ENCODE measurements around the gene SNTB2. TPM values are rescaled to one million over a fixed set of nuclear protein-coding genes. Genes with fewer than 3 reads are reported as not detected.

Gene SNTB2
- total RNA-seq, 4 donors from 2014 or later: 14.2 to 31.4 (median 24.1) TPM

- intact Hi-C loops (cut with DNase I; ENCODE audit: low total_unique reads) (no loop called here), in situ Hi-C loops (cut with MboI; ENCODE audit: low pct_ligation_motif_present in 1 of 4, low pct_unique_long_range_greater_than_20kb in 1 of 4, low sequenced_read_pairs in 3 of 4) (no loop called here)
- 96 to 100% methylated on average over 2 of the region's 2 CpGs for WGBS, 2 donors (ENCODE audit: low coverage in 1 of 2)
- H3K27me3 ChIP-seq: no peaks in the 10 kb centered on the region
- peaks cover 4 to 43% (median 27%) of the 10 kb centered on the region in 4 donors for H3K4me1 ChIP-seq
- no peaks in the 10 kb centered on the region for H3K9me3 ChIP-seq
- no peak for DNase-seq
- H3K36me3 ChIP-seq: no peaks in the 10 kb centered on the region
- H3K4me3 ChIP-seq: no peak overlapping the region
- TF ChIP-seq POLR2A (IDR thresholded peaks at IDR 0.05) (no peak), POLR2AphosphoS5 (IDR thresholded peaks at IDR 0.05) (no peak), CTCF (IDR thresholded peaks at IDR 0.05) (no peak), EP300 (IDR thresholded peaks at IDR 0.05; ENCODE audit: low read depth) (no peak)
- no peak overlapping the region for H3K27ac ChIP-seq
Observed at GRCh38 chr16:69191136-69191535, 4.2 kb downstream of the SNTB2 start.

- H3K27me3 ChIP-seq: no peaks in the 10 kb centered on the region
- H3K4me3 ChIP-seq: no peak overlapping the region
- no peak overlapping the region for H3K27ac ChIP-seq
- TF ChIP-seq EP300 (IDR thresholded peaks at IDR 0.05; ENCODE audit: low read depth): no peak
- no peak for TF ChIP-seq POLR2AphosphoS5 (IDR thresholded peaks at IDR 0.05)
- no peak for TF ChIP-seq POLR2A (IDR thresholded peaks at IDR 0.05)
- DNase-seq: no peak
- no peaks in the 10 kb centered on the region for H3K9me3 ChIP-seq
- H3K36me3 ChIP-seq: no peaks in the 10 kb centered on the region
- H3K4me1 ChIP-seq: peaks cover 4 to 31% (median 13%) of the 10 kb centered on the region in 4 donors
- intact Hi-C loops (cut with DNase I; ENCODE audit: low total_unique reads) (no loop called here), in situ Hi-C loops (cut with MboI; ENCODE audit: low pct_ligation_motif_present in 1 of 4, low pct_unique_long_range_greater_than_20kb in 1 of 4, low sequenced_read_pairs in 3 of 4) (no loop called here)
Observed at GRCh38 chr16:69193855-69194254, 6.9 kb downstream of the SNTB2 start.

- no peak overlapping the region for H3K27ac ChIP-seq
- in situ Hi-C loops (cut with MboI; ENCODE audit: low pct_ligation_motif_present in 1 of 4, low pct_unique_long_range_greater_than_20kb in 1 of 4, low sequenced_read_pairs in 3 of 4) (no loop called here), intact Hi-C loops (cut with DNase I; ENCODE audit: low total_unique reads) (no loop called here)
- TF ChIP-seq POLR2AphosphoS5 (IDR thresholded peaks at IDR 0.05) (no peak), POLR2A (IDR thresholded peaks at IDR 0.05) (no peak), EP300 (IDR thresholded peaks at IDR 0.05; ENCODE audit: low read depth) (no peak), CTCF (IDR thresholded peaks at IDR 0.05) (no peak)
- H3K36me3 ChIP-seq: no peaks in the 10 kb centered on the region
- H3K4me3 ChIP-seq: no peak overlapping the region
- no peak for DNase-seq
- no peaks in the 10 kb centered on the region for H3K27me3 ChIP-seq
- peaks cover 4 to 25% (median 7%) of the 10 kb centered on the region in 4 donors for H3K4me1 ChIP-seq
- H3K9me3 ChIP-seq: no peaks in the 10 kb centered on the region
Observed at GRCh38 chr16:69194488-69194887, 7.5 kb downstream of the SNTB2 start.

- intact Hi-C loops (cut with DNase I; ENCODE audit: low total_unique reads): no loop called here
- TF ChIP-seq POLR2A (IDR thresholded peaks at IDR 0.05) (no peak), EP300 (IDR thresholded peaks at IDR 0.05; ENCODE audit: low read depth) (no peak), POLR2AphosphoS5 (IDR thresholded peaks at IDR 0.05) (no peak), CTCF (IDR thresholded peaks at IDR 0.05) (no peak)
Observed at GRCh38 chr16:69195369-69196029, 8.5 kb downstream of the SNTB2 start.

GRCh38 chr16:69197573-69197972 is 10.6 kb downstream of the SNTB2 start:
- in situ Hi-C loops (cut with MboI; ENCODE audit: low pct_ligation_motif_present in 1 of 4, low pct_unique_long_range_greater_than_20kb in 1 of 4, low sequenced_read_pairs in 3 of 4): no loop called here
- DNase-seq: no peak
- TF ChIP-seq EP300 (IDR thresholded peaks at IDR 0.05; ENCODE audit: low read depth): no peak
- no peak for TF ChIP-seq POLR2A (IDR thresholded peaks at IDR 0.05)
- TF ChIP-seq POLR2AphosphoS5 (IDR thresholded peaks at IDR 0.05): no peak
- TF ChIP-seq CTCF (IDR thresholded peaks at IDR 0.05): no peak
- no peaks in the 10 kb centered on the region for H3K36me3 ChIP-seq
- H3K27ac ChIP-seq: no peak overlapping the region
- no peak overlapping the region for H3K4me3 ChIP-seq
- H3K27me3 ChIP-seq: no peaks in the 10 kb centered on the region
- H3K9me3 ChIP-seq: no peaks in the 10 kb centered on the region
- peaks cover 0 to 19% (median 3%) of the 10 kb centered on the region in 4 donors for H3K4me1 ChIP-seq
- intact Hi-C loops (cut with DNase I; ENCODE audit: low total_unique reads): no loop called here

More at GRCh38 chr16:69195369-69196029, 8.5 kb downstream of the SNTB2 start:
- Histone ChIP-seq H3K9me3 (no peaks in the 10 kb centered on the region), H3K27ac (no peak overlapping the region), H3K4me3 (no peak overlapping the region), H3K4me1 (peaks cover 0 to 15% (median 3%) of the 10 kb centered on the region in 4 donors), H3K36me3 (no peaks in the 10 kb centered on the region), H3K27me3 (no peaks in the 10 kb centered on the region)
- 65 to 100% methylated on average over 1 to 4 of the region's 4 CpGs for WGBS, 2 donors (ENCODE audit: low coverage in 1 of 2)
- in situ Hi-C loops (cut with MboI; ENCODE audit: low pct_ligation_motif_present in 1 of 4, low pct_unique_long_range_greater_than_20kb in 1 of 4, low sequenced_read_pairs in 3 of 4): no loop called here
- DNase-seq: no peak
